ENCODE results near the gene GCNT2. TPM values are rescaled to one million over a fixed set of nuclear protein-coding genes. Genes with fewer than 3 reads are reported as not detected.
A peak's percentile ranks its signal among the peaks of the same experiment; 100 is the strongest.

Gene GCNT2
- total RNA-seq, 1 donor from 2014 or later, result 71.1 TPM

DNA sequence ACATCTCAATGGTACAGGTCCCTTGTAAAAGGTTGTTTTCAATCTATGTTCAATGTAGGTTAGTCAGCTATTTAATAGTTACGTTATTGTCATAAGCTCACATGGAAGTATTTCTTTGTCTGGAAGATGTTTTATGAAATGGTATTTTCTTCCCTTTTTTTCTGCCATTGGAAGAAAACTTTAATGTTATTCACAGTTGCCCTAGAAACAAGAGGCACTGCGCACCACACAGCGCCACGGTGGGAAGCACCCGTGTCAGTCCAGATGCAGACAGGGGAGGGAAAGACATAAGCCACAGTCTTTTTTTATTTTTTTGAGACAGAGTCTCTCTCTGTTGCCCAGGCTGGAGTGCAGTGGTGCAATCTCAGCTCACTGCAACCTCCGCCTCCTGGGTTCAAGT is 82.1 kb downstream of the GCNT2 start:
- TF ChIP-seq, protein P1, sequence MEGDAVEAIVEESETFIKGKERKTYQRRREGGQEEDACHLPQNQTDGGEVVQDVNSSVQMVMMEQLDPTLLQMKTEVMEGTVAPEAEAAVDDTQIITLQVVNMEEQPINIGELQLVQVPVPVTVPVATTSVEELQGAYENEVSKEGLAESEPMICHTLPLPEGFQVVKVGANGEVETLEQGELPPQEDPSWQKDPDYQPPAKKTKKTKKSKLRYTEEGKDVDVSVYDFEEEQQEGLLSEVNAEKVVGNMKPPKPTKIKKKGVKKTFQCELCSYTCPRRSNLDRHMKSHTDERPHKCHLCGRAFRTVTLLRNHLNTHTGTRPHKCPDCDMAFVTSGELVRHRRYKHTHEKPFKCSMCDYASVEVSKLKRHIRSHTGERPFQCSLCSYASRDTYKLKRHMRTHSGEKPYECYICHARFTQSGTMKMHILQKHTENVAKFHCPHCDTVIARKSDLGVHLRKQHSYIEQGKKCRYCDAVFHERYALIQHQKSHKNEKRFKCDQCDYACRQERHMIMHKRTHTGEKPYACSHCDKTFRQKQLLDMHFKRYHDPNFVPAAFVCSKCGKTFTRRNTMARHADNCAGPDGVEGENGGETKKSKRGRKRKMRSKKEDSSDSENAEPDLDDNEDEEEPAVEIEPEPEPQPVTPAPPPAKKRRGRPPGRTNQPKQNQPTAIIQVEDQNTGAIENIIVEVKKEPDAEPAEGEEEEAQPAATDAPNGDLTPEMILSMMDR (IDR thresholded peaks at IDR 0.05; ENCODE audit: unreplicated experiment), result no peak
- Mint-ChIP-seq H3K27ac (ENCODE audit: unreplicated experiment) (peak overlapping the region; percentile 57), H3K27me3 (ENCODE audit: unreplicated experiment) (peaks cover 1% of the 10 kb centered on the region), H3K9me3 (ENCODE audit: unreplicated experiment) (no peaks in the 10 kb centered on the region), H3K4me3 (ENCODE audit: unreplicated experiment) (no peak overlapping the region), H3K36me3 (ENCODE audit: low read depth, unreplicated experiment) (peaks cover 5% of the 10 kb centered on the region), H3K4me1 (ENCODE audit: unreplicated experiment) (peaks cover 7% of the 10 kb centered on the region)
- DNase-seq (ENCODE audit: low spot score), result no peak

DNA sequence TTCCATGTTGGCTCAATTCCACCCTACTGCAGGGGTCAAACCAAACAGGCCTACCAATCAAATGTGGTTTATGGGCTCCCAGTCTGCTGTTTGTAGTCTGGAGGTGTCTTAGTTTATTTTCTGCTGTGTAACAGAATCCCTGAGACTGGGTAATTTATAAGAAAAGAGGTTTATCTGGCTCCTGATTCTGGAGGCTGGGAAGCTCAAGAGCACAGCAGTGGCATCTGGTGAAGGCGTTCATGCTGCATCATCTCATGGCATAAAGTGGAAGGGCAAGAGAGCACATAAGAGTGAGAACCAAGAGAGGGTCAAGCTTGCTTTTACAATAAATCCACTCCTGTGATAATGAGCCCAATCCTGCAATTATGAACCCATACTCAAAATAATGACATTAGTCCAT is 87.9 kb downstream of the GCNT2 start:
- peaks cover 6% of the 10 kb centered on the region for H3K4me1 Mint-ChIP-seq (ENCODE audit: unreplicated experiment)
- H3K9me3 Mint-ChIP-seq (ENCODE audit: unreplicated experiment), result no peaks in the 10 kb centered on the region
- peaks cover 17% of the 10 kb centered on the region for H3K36me3 Mint-ChIP-seq (ENCODE audit: low read depth, unreplicated experiment)
- TF ChIP-seq, protein P1 (IDR thresholded peaks at IDR 0.05; ENCODE audit: unreplicated experiment), result no peak
- peak overlapping the region; percentile 45 for H3K4me3 Mint-ChIP-seq (ENCODE audit: unreplicated experiment)
- no peak for DNase-seq (ENCODE audit: low spot score)
- peaks cover 7% of the 10 kb centered on the region for H3K27me3 Mint-ChIP-seq (ENCODE audit: unreplicated experiment)
- no peak overlapping the region for H3K27ac Mint-ChIP-seq (ENCODE audit: unreplicated experiment)

DNA sequence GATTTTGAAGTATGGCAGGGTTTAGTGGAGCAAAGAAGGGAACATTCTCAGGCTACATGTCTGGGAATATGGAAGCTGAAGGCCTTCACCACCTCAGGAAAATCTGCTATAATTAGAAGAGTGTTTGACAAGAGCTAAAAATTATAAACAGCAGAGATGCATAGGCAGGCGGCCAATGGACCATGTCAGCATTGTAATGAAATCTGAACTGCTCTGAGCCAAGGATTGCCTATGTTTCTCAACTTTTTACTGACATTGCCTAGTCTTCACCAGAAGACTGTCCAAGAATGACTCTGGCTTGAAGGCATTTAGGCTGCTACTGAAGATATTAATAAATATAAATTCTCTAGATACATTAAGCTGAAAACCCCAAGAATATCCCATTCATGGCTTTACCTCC is 89.1 kb downstream of the GCNT2 start:
- H3K36me3 Mint-ChIP-seq (ENCODE audit: low read depth, unreplicated experiment), result peaks cover 22% of the 10 kb centered on the region
- no peak overlapping the region for H3K27ac Mint-ChIP-seq (ENCODE audit: unreplicated experiment)
- peaks cover 6% of the 10 kb centered on the region for H3K4me1 Mint-ChIP-seq (ENCODE audit: unreplicated experiment)
- no peak overlapping the region for H3K4me3 Mint-ChIP-seq (ENCODE audit: unreplicated experiment)
- no peaks in the 10 kb centered on the region for H3K9me3 Mint-ChIP-seq (ENCODE audit: unreplicated experiment)
- no peak for DNase-seq (ENCODE audit: low spot score)
- peaks cover 7% of the 10 kb centered on the region for H3K27me3 Mint-ChIP-seq (ENCODE audit: unreplicated experiment)
- TF ChIP-seq, protein P1 (IDR thresholded peaks at IDR 0.05; ENCODE audit: unreplicated experiment), result no peak

DNA sequence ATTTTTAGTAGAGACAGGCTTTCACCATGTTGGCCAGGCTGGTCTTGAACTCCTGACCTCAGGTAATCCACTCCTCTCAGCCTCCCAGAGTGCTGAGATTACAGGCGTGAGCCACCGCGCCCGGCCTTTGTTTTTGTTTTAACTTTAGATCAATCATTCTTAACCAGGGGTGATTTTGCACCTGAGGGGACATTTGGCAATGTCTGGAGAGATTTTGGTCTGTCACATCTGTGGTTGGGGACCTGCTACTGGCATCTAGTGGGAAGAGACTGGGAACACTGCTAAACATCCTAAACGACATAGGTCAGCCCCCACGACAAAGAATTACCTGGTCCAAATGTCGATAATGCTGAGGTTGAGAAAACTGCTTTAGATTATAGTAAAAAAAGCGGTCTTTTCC is 91.0 kb downstream of the GCNT2 start:
- no peak overlapping the region for H3K27ac Mint-ChIP-seq (ENCODE audit: unreplicated experiment)

DNA sequence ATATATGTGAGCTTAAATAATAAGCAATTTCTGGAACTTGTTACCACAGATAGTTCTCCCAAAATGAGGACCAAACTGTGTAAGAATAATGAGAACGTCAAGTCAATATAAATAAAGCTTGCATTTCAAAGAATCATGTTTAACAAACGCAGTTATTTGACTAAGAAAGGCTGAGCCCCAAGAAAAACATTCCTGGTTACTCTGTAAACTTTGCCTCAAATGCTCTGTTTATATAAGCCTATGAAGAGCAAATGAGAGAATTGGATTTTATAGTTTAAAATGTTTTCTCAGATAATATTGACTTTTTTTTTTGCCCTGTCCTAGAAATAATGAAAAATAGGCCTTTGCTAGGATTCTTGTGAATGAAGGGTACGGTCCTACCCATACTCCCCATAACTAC is 91.9 kb downstream of the GCNT2 start:
- H3K4me3 Mint-ChIP-seq (ENCODE audit: unreplicated experiment), result no peak overlapping the region
- DNase-seq (ENCODE audit: low spot score), result no peak
- H3K9me3 Mint-ChIP-seq (ENCODE audit: unreplicated experiment), result no peaks in the 10 kb centered on the region
- H3K27ac Mint-ChIP-seq (ENCODE audit: unreplicated experiment), result no peak overlapping the region
- H3K27me3 Mint-ChIP-seq (ENCODE audit: unreplicated experiment), result peaks cover 7% of the 10 kb centered on the region
- H3K4me1 Mint-ChIP-seq (ENCODE audit: unreplicated experiment), result peaks cover 5% of the 10 kb centered on the region
- peaks cover 29% of the 10 kb centered on the region for H3K36me3 Mint-ChIP-seq (ENCODE audit: low read depth, unreplicated experiment)
- TF ChIP-seq, protein P1 (IDR thresholded peaks at IDR 0.05; ENCODE audit: unreplicated experiment), result no peak

More for the DNA sequence above, 91.0 kb downstream of the GCNT2 start:
- Mint-ChIP-seq H3K9me3 (ENCODE audit: unreplicated experiment) (no peaks in the 10 kb centered on the region), H3K36me3 (ENCODE audit: low read depth, unreplicated experiment) (peaks cover 28% of the 10 kb centered on the region), H3K27me3 (ENCODE audit: unreplicated experiment) (peaks cover 7% of the 10 kb centered on the region), H3K4me1 (ENCODE audit: unreplicated experiment) (peaks cover 3% of the 10 kb centered on the region), H3K4me3 (ENCODE audit: unreplicated experiment) (no peak overlapping the region)
- TF ChIP-seq, protein P1 (IDR thresholded peaks at IDR 0.05; ENCODE audit: unreplicated experiment), result no peak
- no peak for DNase-seq (ENCODE audit: low spot score)

Data from endothelial cell (in vitro differentiated cells).